Measurements from ENCODE around the gene FGF12.

The FGF12 gene

GRCh38 chr3:192566706-192567290 is 160.5 kb downstream of the FGF12 start:
- TF ChIP-seq, protein P1, sequence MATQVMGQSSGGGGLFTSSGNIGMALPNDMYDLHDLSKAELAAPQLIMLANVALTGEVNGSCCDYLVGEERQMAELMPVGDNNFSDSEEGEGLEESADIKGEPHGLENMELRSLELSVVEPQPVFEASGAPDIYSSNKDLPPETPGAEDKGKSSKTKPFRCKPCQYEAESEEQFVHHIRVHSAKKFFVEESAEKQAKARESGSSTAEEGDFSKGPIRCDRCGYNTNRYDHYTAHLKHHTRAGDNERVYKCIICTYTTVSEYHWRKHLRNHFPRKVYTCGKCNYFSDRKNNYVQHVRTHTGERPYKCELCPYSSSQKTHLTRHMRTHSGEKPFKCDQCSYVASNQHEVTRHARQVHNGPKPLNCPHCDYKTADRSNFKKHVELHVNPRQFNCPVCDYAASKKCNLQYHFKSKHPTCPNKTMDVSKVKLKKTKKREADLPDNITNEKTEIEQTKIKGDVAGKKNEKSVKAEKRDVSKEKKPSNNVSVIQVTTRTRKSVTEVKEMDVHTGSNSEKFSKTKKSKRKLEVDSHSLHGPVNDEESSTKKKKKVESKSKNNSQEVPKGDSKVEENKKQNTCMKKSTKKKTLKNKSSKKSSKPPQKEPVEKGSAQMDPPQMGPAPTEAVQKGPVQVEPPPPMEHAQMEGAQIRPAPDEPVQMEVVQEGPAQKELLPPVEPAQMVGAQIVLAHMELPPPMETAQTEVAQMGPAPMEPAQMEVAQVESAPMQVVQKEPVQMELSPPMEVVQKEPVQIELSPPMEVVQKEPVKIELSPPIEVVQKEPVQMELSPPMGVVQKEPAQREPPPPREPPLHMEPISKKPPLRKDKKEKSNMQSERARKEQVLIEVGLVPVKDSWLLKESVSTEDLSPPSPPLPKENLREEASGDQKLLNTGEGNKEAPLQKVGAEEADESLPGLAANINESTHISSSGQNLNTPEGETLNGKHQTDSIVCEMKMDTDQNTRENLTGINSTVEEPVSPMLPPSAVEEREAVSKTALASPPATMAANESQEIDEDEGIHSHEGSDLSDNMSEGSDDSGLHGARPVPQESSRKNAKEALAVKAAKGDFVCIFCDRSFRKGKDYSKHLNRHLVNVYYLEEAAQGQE (IDR thresholded peaks at IDR 0.05; ENCODE audit: insufficient read depth in 1 of 2, low read depth in 2 of 2, low read length in 2 of 2), result no peak
- TF ChIP-seq TAF1 (IDR thresholded peaks at IDR 0.05; ENCODE audit: borderline replicate concordance, insufficient read depth, low read length), result no peak
- no peak for TF ChIP-seq SIN3A (IDR thresholded peaks at IDR 0.05; ENCODE audit: borderline replicate concordance, insufficient read depth, low read length)
- TF ChIP-seq POLR2AphosphoS5 (IDR thresholded peaks at IDR 0.05; ENCODE audit: low read depth, low read length), result no peak
- TF ChIP-seq FOXP2 (optimal IDR thresholded peaks at IDR 0.05; ENCODE audit: borderline replicate concordance, extremely low read depth, extremely low read length, insufficient read depth), result no peak

GRCh38 chr3:192564611-192565010 is 162.7 kb downstream of the FGF12 start:
- TF ChIP-seq, protein P1 (IDR thresholded peaks at IDR 0.05; ENCODE audit: insufficient read depth in 1 of 2, low read depth in 2 of 2, low read length in 2 of 2), result no peak
- TF ChIP-seq POLR2AphosphoS5 (IDR thresholded peaks at IDR 0.05; ENCODE audit: low read depth, low read length), result no peak
- TF ChIP-seq SIN3A (IDR thresholded peaks at IDR 0.05; ENCODE audit: borderline replicate concordance, insufficient read depth, low read length), result no peak
- no peak for TF ChIP-seq TAF1 (IDR thresholded peaks at IDR 0.05; ENCODE audit: borderline replicate concordance, insufficient read depth, low read length)
- no peak for TF ChIP-seq FOXP2 (optimal IDR thresholded peaks at IDR 0.05; ENCODE audit: borderline replicate concordance, extremely low read depth, extremely low read length, insufficient read depth)

DNA sequence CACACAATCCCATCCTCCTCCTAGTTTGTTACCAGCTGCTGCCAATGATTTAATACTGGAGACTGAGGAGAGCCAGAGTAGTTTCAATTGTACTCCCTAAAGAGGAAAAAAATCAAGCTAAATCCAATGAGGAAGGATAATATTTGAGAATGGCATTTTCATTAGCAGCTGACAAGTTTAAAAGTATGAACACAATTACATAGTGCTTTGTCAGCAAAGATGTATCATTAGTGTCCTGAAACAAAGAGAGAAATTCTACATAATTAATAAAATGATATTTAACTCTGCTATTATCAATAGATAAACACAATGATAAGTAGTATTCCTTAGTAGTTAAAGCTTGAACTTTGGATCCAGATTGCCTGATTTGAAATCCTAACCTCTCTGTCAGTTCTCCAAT is 163.9 kb downstream of the FGF12 start:
- TF ChIP-seq, protein P1 (IDR thresholded peaks at IDR 0.05; ENCODE audit: insufficient read depth in 1 of 2, low read depth in 2 of 2, low read length in 2 of 2), result no peak
- TF ChIP-seq FOXP2 (optimal IDR thresholded peaks at IDR 0.05; ENCODE audit: borderline replicate concordance, extremely low read depth, extremely low read length, insufficient read depth), result no peak
- no peak for TF ChIP-seq POLR2AphosphoS5 (IDR thresholded peaks at IDR 0.05; ENCODE audit: low read depth, low read length)

GRCh38 chr3:192553707-192554106 is 173.6 kb downstream of the FGF12 start:
- TF ChIP-seq POLR2AphosphoS5 (IDR thresholded peaks at IDR 0.05; ENCODE audit: low read depth, low read length) (no peak), FOXP2 (optimal IDR thresholded peaks at IDR 0.05; ENCODE audit: borderline replicate concordance, extremely low read depth, extremely low read length, insufficient read depth) (no peak), TAF1 (IDR thresholded peaks at IDR 0.05; ENCODE audit: borderline replicate concordance, insufficient read depth, low read length) (no peak), SIN3A (IDR thresholded peaks at IDR 0.05; ENCODE audit: borderline replicate concordance, insufficient read depth, low read length) (no peak)
- TF ChIP-seq, protein P1 (IDR thresholded peaks at IDR 0.05; ENCODE audit: insufficient read depth in 1 of 2, low read depth in 2 of 2, low read length in 2 of 2), result no peak

GRCh38 chr3:192550356-192550755 is 177.0 kb downstream of the FGF12 start:
- TF ChIP-seq POLR2AphosphoS5 (IDR thresholded peaks at IDR 0.05; ENCODE audit: low read depth, low read length), result no peak
- no peak for TF ChIP-seq TAF1 (IDR thresholded peaks at IDR 0.05; ENCODE audit: borderline replicate concordance, insufficient read depth, low read length)
- no peak for TF ChIP-seq FOXP2 (optimal IDR thresholded peaks at IDR 0.05; ENCODE audit: borderline replicate concordance, extremely low read depth, extremely low read length, insufficient read depth)
- TF ChIP-seq, protein P1 (IDR thresholded peaks at IDR 0.05; ENCODE audit: insufficient read depth in 1 of 2, low read depth in 2 of 2, low read length in 2 of 2), result no peak
- TF ChIP-seq SIN3A (IDR thresholded peaks at IDR 0.05; ENCODE audit: borderline replicate concordance, insufficient read depth, low read length), result no peak
